Measurements from ENCODE around the gene BTBD8. TPM values are rescaled to one million over a fixed set of nuclear protein-coding genes. Genes with fewer than 3 reads are reported as not detected.

BTBD8 gene
- total RNA-seq, 6 donors from 2014 or later = 0.76 to 17.8 (median 4.2) TPM

GRCh38 chr1:92203105-92203504 lies 123.0 kb downstream of the BTBD8 start:
- ATAC-seq (ENCODE audit: low FRiP score in 2 of 2) (no peak), DNase-seq (no peak)
- Histone ChIP-seq H3K36me3 (no peaks in the 10 kb centered on the region), H3K9me3 (no peaks in the 10 kb centered on the region), H3K4me1 (no peaks in the 10 kb centered on the region), H3K27me3 (no peaks in the 10 kb centered on the region), H3K27ac (no peak overlapping the region), H3K4me3 (no peak overlapping the region)
- TF ChIP-seq CTCF (IDR thresholded peaks at IDR 0.05) (no peak), EP300 (IDR thresholded peaks at IDR 0.05) (no peak), POLR2A (IDR thresholded peaks at IDR 0.05) (no peak), POLR2AphosphoS5 (IDR thresholded peaks at IDR 0.05) (no peak)

- TF ChIP-seq POLR2AphosphoS5 (IDR thresholded peaks at IDR 0.05) (no peak), EP300 (IDR thresholded peaks at IDR 0.05) (no peak), POLR2A (IDR thresholded peaks at IDR 0.05) (no peak), CTCF (IDR thresholded peaks at IDR 0.05) (no peak)
- Histone ChIP-seq H3K4me1 (no peaks in the 10 kb centered on the region), H3K9me3 (no peaks in the 10 kb centered on the region), H3K4me3 (no peak overlapping the region), H3K36me3 (no peaks in the 10 kb centered on the region), H3K27me3 (no peaks in the 10 kb centered on the region), H3K27ac (no peak overlapping the region)
- no peak for ATAC-seq (ENCODE audit: low FRiP score in 2 of 2)
- 52% methylated on average over 2 of the region's 2 CpGs for WGBS, 2 donors
- DNase-seq = no peak
Measured at GRCh38 chr1:92210701-92211100, 130.6 kb downstream of the BTBD8 start.

GRCh38 chr1:92211166-92211565 lies 131.0 kb downstream of the BTBD8 start:
- no peaks in the 10 kb centered on the region for H3K36me3 ChIP-seq
- H3K4me1 ChIP-seq = no peaks in the 10 kb centered on the region
- no peak for ATAC-seq (ENCODE audit: low FRiP score in 2 of 2)
- no peak overlapping the region for H3K27ac ChIP-seq
- no peak overlapping the region for H3K4me3 ChIP-seq
- no peak for DNase-seq
- no peak for TF ChIP-seq POLR2AphosphoS5 (IDR thresholded peaks at IDR 0.05)
- TF ChIP-seq POLR2A (IDR thresholded peaks at IDR 0.05) = no peak
- no peak for TF ChIP-seq CTCF (IDR thresholded peaks at IDR 0.05)
- no peak for TF ChIP-seq EP300 (IDR thresholded peaks at IDR 0.05)
- WGBS, 2 donors = 76 to 88% methylated on average over 2 of the region's 2 CpGs
- H3K9me3 ChIP-seq = no peaks in the 10 kb centered on the region
- H3K27me3 ChIP-seq = no peaks in the 10 kb centered on the region

DNA sequence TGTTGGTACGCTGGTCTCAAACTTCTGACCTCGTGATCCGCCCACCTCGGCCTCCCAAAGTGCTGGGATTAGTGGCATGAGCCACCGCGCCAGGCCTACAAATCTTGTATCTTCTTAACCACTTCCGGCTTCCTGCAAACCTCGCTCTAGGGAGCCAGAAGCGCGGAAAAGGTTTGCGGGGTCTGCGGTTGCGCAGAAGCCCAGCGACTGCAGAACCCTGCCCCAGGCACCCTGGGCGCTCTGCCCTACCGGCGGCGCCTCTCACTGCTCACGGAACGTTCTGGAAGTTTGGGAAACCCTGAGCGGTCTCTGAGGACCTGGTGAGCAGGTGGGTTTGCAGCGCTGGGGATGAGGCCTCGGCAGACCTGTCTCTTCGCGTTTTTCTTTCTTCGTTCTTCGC lies 137.6 kb downstream of the BTBD8 start, which contains the start of gene C1orf146:
Gene C1orf146 (plus strand): TSS at position 195 of the 400 bp plus-strand sequence. CDS start 13,506 bp downstream, outside the sequence.
- no peak within 1 kb of the TSS for H3K4me3 ChIP-seq
- no peak for TF ChIP-seq CTCF (IDR thresholded peaks at IDR 0.05)
- TF ChIP-seq POLR2A (IDR thresholded peaks at IDR 0.05) = no peak
- no peak for TF ChIP-seq EP300 (IDR thresholded peaks at IDR 0.05)
- no peak for TF ChIP-seq POLR2AphosphoS5 (IDR thresholded peaks at IDR 0.05)
- H3K27me3 ChIP-seq = no peaks in the 10 kb centered on the region
- no peak within 1 kb of the TSS for H3K27ac ChIP-seq
- no peaks in the 10 kb centered on the region for H3K9me3 ChIP-seq
- ATAC-seq (ENCODE audit: low FRiP score in 2 of 2) (no peak), DNase-seq (peak in 1 of 2 donors; percentile 58)
- no peaks in the 10 kb centered on the region for H3K4me1 ChIP-seq
- WGBS, 2 donors = 95% methylated on average over 26 to 27 of the region's 27 CpGs
- no peaks in the 10 kb centered on the region for H3K36me3 ChIP-seq

GRCh38 chr1:92218559-92218958 lies 138.4 kb downstream of the BTBD8 start:
- ATAC-seq (ENCODE audit: low FRiP score in 2 of 2) (no peak), DNase-seq (peak in 1 of 2 donors; percentile 50)
- TF ChIP-seq CTCF (IDR thresholded peaks at IDR 0.05) (no peak), EP300 (IDR thresholded peaks at IDR 0.05) (no peak), POLR2A (IDR thresholded peaks at IDR 0.05) (no peak), POLR2AphosphoS5 (IDR thresholded peaks at IDR 0.05) (no peak)
- 85 to 88% methylated on average over 14 of the region's 14 CpGs for WGBS, 2 donors
- Histone ChIP-seq H3K36me3 (no peaks in the 10 kb centered on the region), H3K27me3 (no peaks in the 10 kb centered on the region), H3K27ac (no peak overlapping the region), H3K4me1 (no peaks in the 10 kb centered on the region), H3K9me3 (no peaks in the 10 kb centered on the region), H3K4me3 (no peak overlapping the region)
